ENCODE measurements around the gene IL17C. TPM values are rescaled to one million over a fixed set of nuclear protein-coding genes. Genes with fewer than 3 reads are reported as not detected.

The IL17C gene
- total RNA-seq, 4 donors from 2014 or later, result not detected

- peak overlapping the region; percentile 5 to 15 for H3K27ac ChIP-seq
- intact Hi-C loops (cut with DNase I; ENCODE audit: low total_unique reads), result no loop called here
- H3K36me3 ChIP-seq, result no peaks in the 10 kb centered on the region
- DNase-seq, result no peak
- no peak for TF ChIP-seq CTCF (IDR thresholded peaks at IDR 0.05)
- TF ChIP-seq POLR2A (IDR thresholded peaks at IDR 0.05), result no peak
- H3K9me3 ChIP-seq, result no peaks in the 10 kb centered on the region
- H3K4me1 ChIP-seq, result no peaks in the 10 kb centered on the region
- H3K4me3 ChIP-seq, result peak overlapping the region; percentile 57 to 59
- no peaks in the 10 kb centered on the region for H3K27me3 ChIP-seq
These were observed 11.8 kb downstream of the IL17C start for GRCh38 chr16:88649924-88650748.

GRCh38 chr16:88650749-88651275 lies 12.4 kb downstream of the IL17C start, which contains the start of gene CYBA:
Gene CYBA (minus strand): TSS chr16:88651053. CDS start chr16:88651013, 40 bp downstream.
- Histone ChIP-seq H3K27ac (peak within 1 kb of the TSS; percentile 5 to 15), H3K27me3 (no peaks in the 10 kb centered on the region), H3K36me3 (no peaks in the 10 kb centered on the region), H3K4me1 (no peaks in the 10 kb centered on the region), H3K4me3 (peak within 1 kb of the TSS; percentile 57 to 59), H3K9me3 (no peaks in the 10 kb centered on the region)
- peak in 1 of 2 donors; percentile 36 for DNase-seq
- TF ChIP-seq POLR2A (IDR thresholded peaks at IDR 0.05) (peak in 1 of 2 donors; percentile 34), CTCF (IDR thresholded peaks at IDR 0.05) (no peak)
- intact Hi-C loops (cut with DNase I; ENCODE audit: low total_unique reads), result no loop called here

- DNase-seq, result peak in 1 of 2 donors; percentile 27
- Histone ChIP-seq H3K27ac (peak overlapping the region in 1 of 2 donors; percentile 15), H3K4me3 (peak overlapping the region; percentile 57 to 59), H3K36me3 (no peaks in the 10 kb centered on the region), H3K4me1 (no peaks in the 10 kb centered on the region), H3K9me3 (no peaks in the 10 kb centered on the region), H3K27me3 (no peaks in the 10 kb centered on the region)
- TF ChIP-seq POLR2A (IDR thresholded peaks at IDR 0.05) (no peak), CTCF (IDR thresholded peaks at IDR 0.05) (no peak)
- intact Hi-C loops (cut with DNase I; ENCODE audit: low total_unique reads), result no loop called here
These were observed 13.1 kb downstream of the IL17C start for GRCh38 chr16:88651276-88651988.

GRCh38 chr16:88651989-88652761 lies 13.8 kb downstream of the IL17C start:
- Histone ChIP-seq H3K27ac (no peak overlapping the region), H3K4me1 (no peaks in the 10 kb centered on the region), H3K27me3 (no peaks in the 10 kb centered on the region), H3K4me3 (no peak overlapping the region), H3K9me3 (no peaks in the 10 kb centered on the region), H3K36me3 (no peaks in the 10 kb centered on the region)
- TF ChIP-seq POLR2A (IDR thresholded peaks at IDR 0.05) (no peak), CTCF (IDR thresholded peaks at IDR 0.05) (no peak)
- DNase-seq, result no peak
- intact Hi-C loops (cut with DNase I; ENCODE audit: low total_unique reads), result no loop called here

All from uterus (tissue), 4 donors.